ENCODE data around the gene FOXE1.

FOXE1 gene

GRCh38 chr9:97860451-97861147 is 7.6 kb downstream of the FOXE1 start:
- H3K4me3 ChIP-seq (ENCODE audit: low read length), result no peak overlapping the region
- no peak for DNase-seq (ENCODE audit: low read depth)
- no peak for TF ChIP-seq CTCF (IDR thresholded peaks at IDR 0.05; ENCODE audit: insufficient read depth, low read depth, low read length, missing control alignments)

GRCh38 chr9:97861148-97861475 is 8.1 kb downstream of the FOXE1 start:
- TF ChIP-seq CTCF (IDR thresholded peaks at IDR 0.05; ENCODE audit: insufficient read depth, low read depth, low read length, missing control alignments), result no peak
- DNase-seq (ENCODE audit: low read depth), result no peak
- H3K4me3 ChIP-seq (ENCODE audit: low read length), result no peak overlapping the region

- DNase-seq (ENCODE audit: low read depth), result peak; percentile 64
- TF ChIP-seq CTCF (IDR thresholded peaks at IDR 0.05; ENCODE audit: insufficient read depth, low read depth, low read length, missing control alignments), result no peak
- no peak overlapping the region for H3K4me3 ChIP-seq (ENCODE audit: low read length)
Measured at GRCh38 chr9:97863314-97863713, 10.3 kb downstream of the FOXE1 start.

- DNase-seq (ENCODE audit: low read depth), result peak; percentile 49
- TF ChIP-seq CTCF (IDR thresholded peaks at IDR 0.05; ENCODE audit: insufficient read depth, low read depth, low read length, missing control alignments), result no peak
- H3K4me3 ChIP-seq (ENCODE audit: low read length), result no peak overlapping the region
Measured at GRCh38 chr9:97864396-97864795, 11.4 kb downstream of the FOXE1 start.

GRCh38 chr9:97866300-97866699 is 13.3 kb downstream of the FOXE1 start:
- no peak for TF ChIP-seq CTCF (IDR thresholded peaks at IDR 0.05; ENCODE audit: insufficient read depth, low read depth, low read length, missing control alignments)
- DNase-seq (ENCODE audit: low read depth), result no peak
- H3K4me3 ChIP-seq (ENCODE audit: low read length), result no peak overlapping the region

GRCh38 chr9:97866848-97867247 is 13.8 kb downstream of the FOXE1 start:
- TF ChIP-seq CTCF (IDR thresholded peaks at IDR 0.05; ENCODE audit: insufficient read depth, low read depth, low read length, missing control alignments), result no peak
- H3K4me3 ChIP-seq (ENCODE audit: low read length), result no peak overlapping the region
- no peak for DNase-seq (ENCODE audit: low read depth)

- no peak overlapping the region for H3K4me3 ChIP-seq (ENCODE audit: low read length)
- TF ChIP-seq CTCF (IDR thresholded peaks at IDR 0.05; ENCODE audit: insufficient read depth, low read depth, low read length, missing control alignments), result no peak
- no peak for DNase-seq (ENCODE audit: low read depth)
Measured at GRCh38 chr9:97868859-97869258, 15.8 kb downstream of the FOXE1 start.

Measured in epithelial cell of esophagus (primary cell).